ENCODE measurements around the gene SEL1L. TPM values are rescaled to one million over a fixed set of nuclear protein-coding genes. Genes with fewer than 3 reads are reported as not detected.

Gene SEL1L
- polyA plus RNA-seq, 1 experiment = 40.7 TPM

DNA sequence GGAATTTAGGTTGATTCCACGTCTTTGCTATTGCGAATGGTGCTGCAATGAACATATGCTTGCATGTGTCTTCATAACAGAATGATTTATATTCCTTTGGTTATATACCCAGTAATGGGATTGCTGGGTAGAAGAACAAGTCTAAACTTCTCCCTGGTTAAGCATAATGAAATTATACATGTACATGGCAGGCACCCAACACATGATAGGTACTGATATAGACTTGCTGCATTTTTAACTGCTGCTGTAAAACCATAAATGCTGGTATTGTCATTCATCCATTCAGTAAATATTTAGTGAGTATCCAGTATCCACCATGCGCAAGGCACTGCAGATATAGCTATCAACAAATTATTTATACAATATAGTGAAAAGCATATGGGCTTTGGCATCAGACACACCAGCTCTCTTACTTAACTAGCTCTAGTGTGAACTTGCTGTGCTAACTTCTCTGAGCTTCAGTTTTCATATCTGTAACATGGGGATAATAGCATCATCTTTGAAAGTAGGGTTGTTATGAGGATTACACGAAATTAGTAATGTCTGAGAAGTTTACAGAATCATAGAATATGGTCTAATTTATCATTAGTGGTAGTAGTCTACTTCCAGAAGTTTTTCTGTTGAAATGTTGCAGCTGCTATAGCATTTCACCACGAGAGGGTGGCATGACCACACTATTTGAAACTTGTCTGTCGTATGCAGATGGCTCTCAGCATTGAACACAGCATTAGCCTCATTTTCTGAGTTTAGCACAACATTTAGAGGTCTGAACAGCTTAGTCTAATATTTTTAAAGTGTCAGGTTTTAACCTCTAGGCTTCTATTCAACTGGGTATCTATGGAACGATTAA lies 32.0 kb upstream of the SEL1L start:
- CTCF ChIA-PET = interaction anchor here (0.6 kb wide), 1 partner anchor 317 kb away, joined by 3 read pairs; no protein-coding TSS in a partner anchor
- TF ChIP-seq, protein P1, sequence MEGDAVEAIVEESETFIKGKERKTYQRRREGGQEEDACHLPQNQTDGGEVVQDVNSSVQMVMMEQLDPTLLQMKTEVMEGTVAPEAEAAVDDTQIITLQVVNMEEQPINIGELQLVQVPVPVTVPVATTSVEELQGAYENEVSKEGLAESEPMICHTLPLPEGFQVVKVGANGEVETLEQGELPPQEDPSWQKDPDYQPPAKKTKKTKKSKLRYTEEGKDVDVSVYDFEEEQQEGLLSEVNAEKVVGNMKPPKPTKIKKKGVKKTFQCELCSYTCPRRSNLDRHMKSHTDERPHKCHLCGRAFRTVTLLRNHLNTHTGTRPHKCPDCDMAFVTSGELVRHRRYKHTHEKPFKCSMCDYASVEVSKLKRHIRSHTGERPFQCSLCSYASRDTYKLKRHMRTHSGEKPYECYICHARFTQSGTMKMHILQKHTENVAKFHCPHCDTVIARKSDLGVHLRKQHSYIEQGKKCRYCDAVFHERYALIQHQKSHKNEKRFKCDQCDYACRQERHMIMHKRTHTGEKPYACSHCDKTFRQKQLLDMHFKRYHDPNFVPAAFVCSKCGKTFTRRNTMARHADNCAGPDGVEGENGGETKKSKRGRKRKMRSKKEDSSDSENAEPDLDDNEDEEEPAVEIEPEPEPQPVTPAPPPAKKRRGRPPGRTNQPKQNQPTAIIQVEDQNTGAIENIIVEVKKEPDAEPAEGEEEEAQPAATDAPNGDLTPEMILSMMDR (IDR thresholded peaks at IDR 0.05; ENCODE audit: low read depth, low read length) = no peak
- POLR2A ChIA-PET = no interaction called here

DNA sequence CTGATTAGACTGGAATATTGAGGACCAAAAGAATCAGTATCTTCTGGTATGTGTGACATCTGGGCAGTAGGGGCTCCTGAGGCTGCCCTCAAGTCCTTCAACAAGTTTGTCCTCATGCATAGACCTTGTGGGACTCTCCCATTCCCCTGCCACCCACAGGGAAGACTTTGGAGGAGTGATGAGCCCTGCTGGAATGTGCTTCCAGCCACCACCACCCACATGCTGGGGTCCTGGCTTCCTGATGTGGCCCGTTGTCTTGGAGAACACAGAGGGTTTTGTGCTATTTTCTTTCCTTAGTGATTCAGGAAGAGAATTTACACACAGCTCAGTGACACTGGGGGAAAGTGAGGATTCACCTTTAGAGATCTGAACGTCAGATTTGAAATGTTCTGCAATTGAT lies 29.2 kb upstream of the SEL1L start:
- POLR2A ChIA-PET = no interaction called here
- TF ChIP-seq, protein P1 (IDR thresholded peaks at IDR 0.05; ENCODE audit: low read depth, low read length) = no peak
- CTCF ChIA-PET = no interaction called here
- DNase-seq (ENCODE audit: low read depth, low spot score) = no peak
- no peaks in the 10 kb centered on the region for H3K27me3 ChIP-seq (ENCODE audit: control insufficient read depth, insufficient read depth, low read length)
- H3K4me3 ChIP-seq (ENCODE audit: low read depth, low read length) = no peak overlapping the region
- H3K27ac ChIP-seq (ENCODE audit: low read depth, low read length) = no peak overlapping the region
- no peaks in the 10 kb centered on the region; the same call in 1 of the 2 replicates for H3K9me3 ChIP-seq (ENCODE audit: control insufficient read depth, insufficient read depth, low read length)

More for the DNA sequence above, 32.0 kb upstream of the SEL1L start:
- Histone ChIP-seq H3K27ac (ENCODE audit: low read depth, low read length) (no peak overlapping the region), H3K4me3 (ENCODE audit: low read depth, low read length) (no peak overlapping the region), H3K9me3 (ENCODE audit: control insufficient read depth, insufficient read depth, low read length) (no peaks in the 10 kb centered on the region; the same call in 1 of the 2 replicates), H3K27me3 (ENCODE audit: control insufficient read depth, insufficient read depth, low read length) (no peaks in the 10 kb centered on the region)
- DNase-seq (ENCODE audit: low read depth, low spot score) = no peak

DNA sequence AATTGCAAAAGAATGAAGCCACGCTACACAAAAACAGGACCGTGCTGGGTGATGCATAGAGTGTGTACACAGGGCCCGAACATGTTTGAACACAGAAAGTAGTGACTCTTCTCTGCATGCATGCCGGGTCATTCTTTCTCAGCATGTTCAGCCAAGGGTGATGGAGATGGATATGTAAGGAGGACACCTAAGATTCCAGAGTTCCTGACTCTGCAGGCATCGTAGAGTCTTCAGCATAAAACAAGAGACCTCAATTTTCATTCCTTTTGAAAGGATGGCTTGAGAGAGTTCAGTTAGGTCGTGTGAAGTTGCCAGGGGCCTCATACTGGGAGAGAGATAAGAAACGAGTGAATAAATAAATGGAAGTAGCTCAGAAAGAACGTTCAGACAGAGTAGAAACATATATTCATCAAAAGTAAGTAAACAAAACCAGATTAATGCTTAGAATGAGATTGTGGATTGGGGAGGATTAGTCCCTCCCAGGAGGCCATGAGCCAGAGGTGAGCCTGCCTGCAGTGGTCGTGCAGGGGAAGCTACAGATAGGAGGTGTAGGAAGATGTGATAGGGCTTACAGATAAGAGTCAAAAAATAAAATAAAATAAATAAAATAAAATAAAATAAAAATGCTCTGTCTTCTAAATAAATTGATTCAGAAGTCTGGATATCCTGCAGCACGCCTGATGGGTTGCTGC lies 27.6 kb upstream of the SEL1L start:
- TF ChIP-seq, protein P1 (IDR thresholded peaks at IDR 0.05; ENCODE audit: low read depth, low read length) = no peak
- CTCF ChIA-PET = no interaction called here

DNA sequence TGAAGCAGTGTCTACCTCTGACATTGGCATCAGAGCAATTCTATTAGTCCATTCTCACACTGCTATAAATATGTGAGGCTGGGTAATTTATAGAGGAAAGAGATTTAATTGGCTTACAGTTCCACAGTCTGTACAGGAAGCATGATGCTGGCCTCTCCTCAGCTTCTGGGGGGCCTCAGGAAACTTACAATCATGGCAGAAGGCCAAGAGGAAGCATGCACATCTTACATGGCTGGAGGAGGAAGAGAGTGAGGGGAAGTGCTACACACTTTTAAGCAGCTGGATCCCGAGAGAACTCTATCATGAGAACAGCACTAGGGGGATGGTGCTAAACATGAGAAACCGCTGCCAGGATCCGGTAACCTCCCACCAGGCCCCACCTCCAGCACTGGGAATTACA lies 25.7 kb upstream of the SEL1L start:
- ChIA-PET POLR2A (no interaction called here), CTCF (no interaction called here)
- no peak overlapping the region for H3K27ac ChIP-seq (ENCODE audit: low read depth, low read length)
- no peak overlapping the region for H3K4me3 ChIP-seq (ENCODE audit: low read depth, low read length)
- no peak for DNase-seq (ENCODE audit: low read depth, low spot score)
- H3K9me3 ChIP-seq (ENCODE audit: control insufficient read depth, insufficient read depth, low read length) = no peaks in the 10 kb centered on the region
- H3K27me3 ChIP-seq (ENCODE audit: control insufficient read depth, insufficient read depth, low read length) = no peaks in the 10 kb centered on the region
- TF ChIP-seq, protein P1 (IDR thresholded peaks at IDR 0.05; ENCODE audit: low read depth, low read length) = no peak

More for the DNA sequence above, 27.6 kb upstream of the SEL1L start:
- no peak for DNase-seq (ENCODE audit: low read depth, low spot score)
- Histone ChIP-seq H3K27me3 (ENCODE audit: control insufficient read depth, insufficient read depth, low read length) (no peaks in the 10 kb centered on the region), H3K27ac (ENCODE audit: low read depth, low read length) (no peak overlapping the region), H3K4me3 (ENCODE audit: low read depth, low read length) (no peak overlapping the region), H3K9me3 (ENCODE audit: control insufficient read depth, insufficient read depth, low read length) (no peaks in the 10 kb centered on the region)
- POLR2A ChIA-PET = no interaction called here

DNA sequence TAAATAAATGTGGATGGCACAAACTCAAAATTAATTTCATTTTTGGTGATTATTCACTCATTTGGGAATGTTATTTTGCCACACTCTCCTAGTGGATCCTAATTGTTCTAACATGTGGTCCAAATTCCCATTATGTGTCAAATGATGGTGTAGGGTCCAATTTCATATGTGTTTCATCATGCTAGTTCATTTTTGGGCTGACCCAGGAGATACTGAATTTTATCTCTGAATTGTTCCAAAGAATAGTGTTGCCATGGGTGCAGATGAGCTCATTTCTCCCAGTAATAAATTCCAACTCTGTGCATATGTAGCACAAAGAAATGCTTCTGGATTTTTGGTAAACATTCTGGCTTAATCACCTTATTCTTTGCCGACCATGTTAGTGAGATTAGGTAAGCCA lies 23.5 kb upstream of the SEL1L start:
- ChIA-PET CTCF (interaction anchor here (0.6 kb wide), 1 partner anchor 92 kb away, joined by 3 read pairs; no protein-coding TSS in a partner anchor), POLR2A (no interaction called here)

More for the DNA sequence above, 23.5 kb upstream of the SEL1L start:
- no peak for DNase-seq (ENCODE audit: low read depth, low spot score)
- H3K27me3 ChIP-seq (ENCODE audit: control insufficient read depth, insufficient read depth, low read length) = no peaks in the 10 kb centered on the region
- H3K27ac ChIP-seq (ENCODE audit: low read depth, low read length) = no peak overlapping the region
- TF ChIP-seq, protein P1 (IDR thresholded peaks at IDR 0.05; ENCODE audit: low read depth, low read length) = no peak
- no peaks in the 10 kb centered on the region for H3K9me3 ChIP-seq (ENCODE audit: control insufficient read depth, insufficient read depth, low read length)
- no peak overlapping the region for H3K4me3 ChIP-seq (ENCODE audit: low read depth, low read length)

Measured in AG04450 (cell line).